ENCODE data around the gene GATM. TPM values are rescaled to one million over a fixed set of nuclear protein-coding genes. Genes with fewer than 3 reads are reported as not detected.

The GATM gene
- polyA plus RNA-seq, 1 experiment: 0.07 TPM

- Histone ChIP-seq H3K9me3 (ENCODE audit: control insufficient read depth, insufficient read depth, low read length) (no peaks in the 10 kb centered on the region), H3K27ac (ENCODE audit: low read depth, low read length) (no peak overlapping the region), H3K4me3 (ENCODE audit: low read depth, low read length) (no peak overlapping the region), H3K27me3 (ENCODE audit: control insufficient read depth, insufficient read depth, low read length) (no peaks in the 10 kb centered on the region)
- no peak for TF ChIP-seq CTCF (IDR thresholded peaks at IDR 0.05; ENCODE audit: low read depth, low read length)
- POLR2A ChIA-PET: no interaction called here
- CTCF ChIA-PET: interaction anchor here (0.6 to 3.6 kb wide), 5 partner anchors 12 to 288 kb away, joined by 4 to 19 read pairs (median 5); a partner anchor contains a TSS
- no peak for DNase-seq (ENCODE audit: low read depth, low spot score)
These were observed 39.1 kb upstream of the GATM start for GRCh38 chr15:45417303-45417950.

- POLR2A ChIA-PET: no interaction called here
- no peak overlapping the region for H3K27ac ChIP-seq (ENCODE audit: low read depth, low read length)
- CTCF ChIA-PET: interaction anchor here (0.9 to 3.6 kb wide), 7 partner anchors 15 to 251 kb away, joined by 3 to 19 read pairs (median 10); no protein-coding TSS in a partner anchor
- no peak overlapping the region for H3K4me3 ChIP-seq (ENCODE audit: low read depth, low read length)
- H3K27me3 ChIP-seq (ENCODE audit: control insufficient read depth, insufficient read depth, low read length): no peaks in the 10 kb centered on the region
- no peak for TF ChIP-seq CTCF (IDR thresholded peaks at IDR 0.05; ENCODE audit: low read depth, low read length)
- H3K9me3 ChIP-seq (ENCODE audit: control insufficient read depth, insufficient read depth, low read length): no peaks in the 10 kb centered on the region
- no peak for DNase-seq (ENCODE audit: low read depth, low spot score)
These were observed 36.0 kb upstream of the GATM start for GRCh38 chr15:45414215-45414885.

GRCh38 chr15:45409596-45409995 lies 31.3 kb upstream of the GATM start:
- Histone ChIP-seq H3K9me3 (ENCODE audit: control insufficient read depth, insufficient read depth, low read length) (no peaks in the 10 kb centered on the region), H3K27me3 (ENCODE audit: control insufficient read depth, insufficient read depth, low read length) (no peaks in the 10 kb centered on the region), H3K27ac (ENCODE audit: low read depth, low read length) (no peak overlapping the region), H3K4me3 (ENCODE audit: low read depth, low read length) (no peak overlapping the region)
- TF ChIP-seq CTCF (IDR thresholded peaks at IDR 0.05; ENCODE audit: low read depth, low read length): no peak
- no peak for DNase-seq (ENCODE audit: low read depth, low spot score)
- ChIA-PET CTCF (interaction anchor here (0.9 to 1.8 kb wide), 4 partner anchors 20 to 296 kb away, joined by 3 to 11 read pairs (median 4); no protein-coding TSS in a partner anchor), POLR2A (no interaction called here)

GRCh38 chr15:45407786-45408185 lies 29.4 kb upstream of the GATM start:
- Histone ChIP-seq H3K9me3 (ENCODE audit: control insufficient read depth, insufficient read depth, low read length) (no peaks in the 10 kb centered on the region; the same call in 1 of the 2 replicates), H3K27ac (ENCODE audit: low read depth, low read length) (no peak overlapping the region), H3K27me3 (ENCODE audit: control insufficient read depth, insufficient read depth, low read length) (no peaks in the 10 kb centered on the region), H3K4me3 (ENCODE audit: low read depth, low read length) (no peak overlapping the region)
- TF ChIP-seq CTCF (IDR thresholded peaks at IDR 0.05; ENCODE audit: low read depth, low read length): no peak
- CTCF ChIA-PET: interaction anchor here (1.0 to 8.3 kb wide), 5 partner anchors 22 to 245 kb away, joined by 3 to 59 read pairs (median 5); no protein-coding TSS in a partner anchor
- no peak for DNase-seq (ENCODE audit: low read depth, low spot score)
- POLR2A ChIA-PET: no interaction called here

Measured in AG04450 (cell line).